Smooth muscle cell (in vitro differentiated cells): Measurements from ENCODE around the gene BGLAP. TPM values are rescaled to one million over a fixed set of nuclear protein-coding genes. Genes with fewer than 3 reads are reported as not detected.

Experiments used
- DNase-seq: peaks from one replicate; lab custom pipeline; 2025; ENCODE audit not compliant: unreplicated experiment; lab: John Stamatoyannopoulos, UW
- H2AFZ ChIP-seq: fragments of 200-600 bp; sonication (generic); 2 replicates; pipeline ENCODE4 v1.6.0; 2016; ENCODE audit warnings: antibody characterized with exemption, low read depth, mild to moderate bottlenecking
- H3F3A ChIP-seq: fragments of 200-600 bp; sonication (generic); 2 replicates; pipeline ENCODE4 v1.6.0; 2017; ENCODE audit warnings: antibody characterized with exemption, low read depth
- H3K27ac ChIP-seq: fragments of 200-600 bp; sonication (generic); 2 replicates; pipeline ENCODE4 v1.5.1; 2016; ENCODE audit warnings: low read depth, mild to moderate bottlenecking
- H3K27me3 ChIP-seq: fragments of 200-600 bp; sonication (generic); 2 replicates; pipeline ENCODE4 v1.6.1; 2016; ENCODE audit warnings: low read depth, mild to moderate bottlenecking
- H3K36me3 ChIP-seq: fragments of 200-600 bp; sonication (generic); 2 replicates; pipeline ENCODE4 v1.5.1; 2016; ENCODE audit warnings: low read depth
- H3K4me1 ChIP-seq: fragments of 200-600 bp; sonication (generic); 2 replicates; pipeline ENCODE4 v1.5.1; 2016; ENCODE audit warnings: low read depth
- H3K4me2 ChIP-seq: fragments of 200-600 bp; sonication (generic); 2 replicates; pipeline ENCODE4 v1.6.0; 2016; ENCODE audit warnings: mild to moderate bottlenecking
- H3K4me3 ChIP-seq: fragments of 200-600 bp; sonication (generic); 2 replicates; pipeline ENCODE4 v1.5.1; 2016; ENCODE audit warnings: mild to moderate bottlenecking
- H3K79me2 ChIP-seq: fragments of 200-600 bp; sonication (generic); 2 replicates; pipeline ENCODE4 v1.6.0; 2016; ENCODE audit warnings: low read depth, mild to moderate bottlenecking
- H3K9ac ChIP-seq: fragments of 200-600 bp; sonication (generic); 2 replicates; pipeline ENCODE4 v1.6.0; 2016; ENCODE audit warnings: low read depth
- H3K9me3 ChIP-seq: fragments of 200-600 bp; sonication (generic); replicated peaks from 2 replicates; pipeline ENCODE4 v1.5.1; 2016; ENCODE audit warnings: low read depth
- H4K20me1 ChIP-seq: fragments of 200-600 bp; sonication (generic); 2 replicates; pipeline ENCODE4 v1.6.0; 2016; ENCODE audit warnings: low read depth
- CTCF ChIP-seq: fragments of 200-600 bp; sonication (generic); IDR thresholded peaks from 2 replicates; pipeline ENCODE4 v1.5.1; 2017; ENCODE audit warnings: borderline replicate concordance, mild to moderate bottlenecking, antibody characterized with exemption; ENCODE audit not compliant: insufficient read depth, poor library complexity, severe bottlenecking
- WGBS: methylation state at CpG from one replicate; pipeline ENCODE4 v1.1.7; 2016; ENCODE audit warnings: low lambda C conversion rate; 5-methylcytosine and 5-hydroxymethylcytosine counted together
- polyA plus RNA-seq: library from polyadenylated mRNA; unstranded; fragments of >200 nt; fragmentation: Nextera tagmentation; extraction: Ambion mirVana; gene quantifications from 2 replicates; pipeline ENCODE4 v1.2.1, GENCODE V29; 2016
- small RNA-seq: library from RNA; depleted of rRNA; stranded (forward); fragments of <200 nt; gene quantifications from one replicate; pipeline ENCODE3, GENCODE V24; 2014
- total RNA-seq: library from RNA; depleted of rRNA; stranded (reverse); fragments of >200 nt; gene quantifications from 2 replicates; pipeline ENCODE4 v1.2.3, GENCODE V29; 2014

BGLAP gene
- total and polyA plus RNA-seq, 2 experiments from 2014 or later: 0.62 to 0.63 TPM

DNA sequence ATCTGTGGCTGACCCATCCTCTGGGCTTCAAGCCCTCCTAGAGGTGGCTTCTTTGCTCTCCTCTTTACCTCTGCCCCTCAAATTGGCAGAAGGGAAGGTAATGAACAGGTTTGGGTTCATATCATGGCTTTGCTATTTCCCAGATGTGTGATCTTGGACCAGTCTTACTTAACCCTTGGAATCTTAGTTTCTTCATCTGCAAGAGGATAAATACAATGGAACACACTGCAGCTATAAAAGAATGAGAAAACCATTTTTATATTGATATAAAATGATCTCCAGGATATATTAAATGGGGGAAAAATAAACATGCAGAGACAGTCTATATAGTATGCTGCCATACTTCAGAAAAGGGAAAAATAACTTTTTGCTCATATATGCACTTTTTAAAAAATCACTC, 47.9 kb downstream of the BGLAP start:
- no peaks in the 10 kb centered on the region for H4K20me1 ChIP-seq
- peak overlapping the region; percentile 90 for H3K4me2 ChIP-seq
- peaks cover 12% of the 10 kb centered on the region for H3K4me1 ChIP-seq
- H3K27ac ChIP-seq: no peak overlapping the region
- no peak for TF ChIP-seq CTCF
- no peaks in the 10 kb centered on the region for H3K36me3 ChIP-seq
- peaks cover 6% of the 10 kb centered on the region for H3K79me2 ChIP-seq
- H3K4me3 ChIP-seq: no peak overlapping the region
- no peak for DNase-seq
- H3F3A ChIP-seq: peaks cover 6% of the 10 kb centered on the region
- no peak overlapping the region for H2AFZ ChIP-seq
- no peak overlapping the region for H3K9ac ChIP-seq
- H3K9me3 ChIP-seq: no peaks in the 10 kb centered on the region
- H3K27me3 ChIP-seq: no peaks in the 10 kb centered on the region

- WGBS: 14% methylated on average over 37 of the region's 37 CpGs
- peak overlapping the region; percentile 56 for H3K9ac ChIP-seq
Observed at GRCh38 chr1:156291226-156292061, 49.5 kb downstream of the BGLAP start.

More at GRCh38 chr1:156291226-156292061, 49.5 kb downstream of the BGLAP start:
- no peak for TF ChIP-seq CTCF
- H2AFZ ChIP-seq: peak overlapping the region; percentile 73
- H3K4me3 ChIP-seq: peak overlapping the region; percentile 57
- H3K36me3 ChIP-seq: no peaks in the 10 kb centered on the region
- H3K27ac ChIP-seq: peak overlapping the region; percentile 77
- peak; percentile 82 for DNase-seq
- no peaks in the 10 kb centered on the region for H3K27me3 ChIP-seq
- peaks cover 6% of the 10 kb centered on the region for H3K79me2 ChIP-seq
- no peaks in the 10 kb centered on the region for H4K20me1 ChIP-seq
- H3K4me1 ChIP-seq: peaks cover 16% of the 10 kb centered on the region
- peak overlapping the region; percentile 90 for H3K4me2 ChIP-seq
- H3F3A ChIP-seq: peaks cover 6% of the 10 kb centered on the region
- no peaks in the 10 kb centered on the region for H3K9me3 ChIP-seq

Small RNA genes within 50 kb of the gene (small RNA-seq; reads per million reads assigned to genes)
- gene RF00568: not detected

Other genes starting within 250 kb of the BGLAP start
- gene SSR2, start 221.2 kb upstream of the BGLAP start, total RNA-seq: 452 and 457 TPM in 2 replicates
- 408 and 447 TPM in 2 replicates for gene SSR2, start 221.2 kb upstream of the BGLAP start, polyA plus RNA-seq
- 18.1 and 18.8 TPM in 2 replicates for gene UBQLN4, start 188.4 kb upstream of the BGLAP start, total RNA-seq
- gene UBQLN4, start 188.4 kb upstream of the BGLAP start, polyA plus RNA-seq: 19.4 and 23.3 TPM in 2 replicates
- gene LAMTOR2, start 187.4 kb upstream of the BGLAP start, total RNA-seq: 32.2 and 55.1 TPM in 2 replicates
- 146 and 156 TPM in 2 replicates for gene LAMTOR2, start 187.4 kb upstream of the BGLAP start, polyA plus RNA-seq
- 16.8 and 27.1 TPM in 2 replicates for gene RAB25, start 181.0 kb upstream of the BGLAP start, total RNA-seq
- gene RAB25, start 181.0 kb upstream of the BGLAP start, polyA plus RNA-seq: 8.9 and 53.5 TPM in 2 replicates
- 13.5 and 13.8 TPM in 2 replicates for gene MEX3A, start 159.7 kb upstream of the BGLAP start, total RNA-seq
- gene MEX3A, start 159.7 kb upstream of the BGLAP start, polyA plus RNA-seq: 10.5 and 11.0 TPM in 2 replicates
- 237 and 256 TPM in 2 replicates for gene LMNA, start 127.5 kb upstream of the BGLAP start, total RNA-seq
- 626 and 674 TPM in 2 replicates for gene LMNA, start 127.5 kb upstream of the BGLAP start, polyA plus RNA-seq
- 2.1 and 5.0 TPM in 2 replicates for gene SEMA4A, start 88.6 kb upstream of the BGLAP start, total RNA-seq
- gene SEMA4A, start 88.6 kb upstream of the BGLAP start, polyA plus RNA-seq: 2.2 and 4.2 TPM in 2 replicates
- 11.6 and 13.9 TPM in 2 replicates for gene SLC25A44, start 48.1 kb upstream of the BGLAP start, total RNA-seq
- 11.4 and 17.7 TPM in 2 replicates for gene SLC25A44, start 48.1 kb upstream of the BGLAP start, polyA plus RNA-seq
- gene PMF1, start 29.2 kb upstream of the BGLAP start, total RNA-seq: 51.4 and 59.2 TPM in 2 replicates
- 82.5 and 87.4 TPM in 2 replicates for gene PMF1, start 29.2 kb upstream of the BGLAP start, polyA plus RNA-seq
- 1.3 and 3.0 TPM in 2 replicates for gene PAQR6, start 5.9 kb downstream of the BGLAP start, total RNA-seq
- gene PAQR6, start 5.9 kb downstream of the BGLAP start, polyA plus RNA-seq: 2.7 and 4.4 TPM in 2 replicates
- 42.8 and 47.4 TPM in 2 replicates for gene SMG5, start 40.6 kb downstream of the BGLAP start, total RNA-seq
- 42.3 and 57.2 TPM in 2 replicates for gene SMG5, start 40.6 kb downstream of the BGLAP start, polyA plus RNA-seq
- 2.5 and 8.9 TPM in 2 replicates for gene TMEM79, start 42.1 kb downstream of the BGLAP start, total RNA-seq
- 6.9 and 18.9 TPM in 2 replicates for gene TMEM79, start 42.1 kb downstream of the BGLAP start, polyA plus RNA-seq
- gene GLMP, start 53.5 kb downstream of the BGLAP start, total RNA-seq: 62.4 and 89.8 TPM in 2 replicates
- 65.0 and 85.8 TPM in 2 replicates for gene GLMP, start 53.5 kb downstream of the BGLAP start, polyA plus RNA-seq
- not detected in 2 replicates for gene VHLL, start 57.1 kb downstream of the BGLAP start, total RNA-seq
- not detected in 2 replicates for gene VHLL, start 57.1 kb downstream of the BGLAP start, polyA plus RNA-seq
- 147 and 178 TPM in 2 replicates for gene CCT3, start 96.1 kb downstream of the BGLAP start, total RNA-seq
- 179 and 182 TPM in 2 replicates for gene CCT3, start 96.1 kb downstream of the BGLAP start, polyA plus RNA-seq
- gene TSACC, start 96.3 kb downstream of the BGLAP start, total RNA-seq: 0.54 and 2.9 TPM in 2 replicates
- 0.72 TPM in 1 of 2 replicates, not detected in the other for gene TSACC, start 96.3 kb downstream of the BGLAP start, polyA plus RNA-seq
- 0.63 TPM in 1 of 2 replicates, not detected in the other for gene RHBG, start 127.0 kb downstream of the BGLAP start, total RNA-seq
- gene RHBG, start 127.0 kb downstream of the BGLAP start, polyA plus RNA-seq: 0.09 TPM in 1 of 2 replicates, not detected in the other